HEK293 (cell line): ENCODE measurements around the gene ADO.

Source experiments
- CTCF ChIA-PET: fragments of 350-600 bp; formaldehyde crosslinking; extraction: SDS; loops from one replicate; lab custom pipeline; 2021; ENCODE audit warnings: antibody characterized with exemption; lab: Yijun Ruan, JAX
- POLR2A ChIA-PET: fragments of 300-600 bp; formaldehyde crosslinking; extraction: SDS; loops from one replicate; lab custom pipeline; 2020; ENCODE audit warnings: antibody characterized with exemption, inconsistent platforms; lab: Yijun Ruan, JAX
- H3K27ac ChIP-seq: fragments of 200-500 bp; sonication (Bioruptor generic); 2 replicates; pipeline ENCODE4 v1.5.1; 2014; ENCODE audit warnings: low read depth, low read length, control low read depth, inconsistent platforms; ENCODE audit errors: extremely low read depth
- H3K36me3 ChIP-seq, 2 experiments: fragments of 200-500 bp in 1 of 2; sonication (Bioruptor generic) in 1 of 2; 1 replicate in 1 of 2; 2 replicates in 1 of 2; pipeline ENCODE4 v1.5.1; 2014 to 2017; ENCODE audit warnings: inconsistent platforms in 2 of 2, low read length in 2 of 2; ENCODE audit not compliant: control insufficient read depth in 2 of 2, insufficient read depth in 1 of 2
- H3K4me1 ChIP-seq: fragments of 200-500 bp; sonication (Bioruptor generic); 2 replicates; pipeline ENCODE4 v1.5.1; 2014; ENCODE audit warnings: mild to moderate bottlenecking, low read length, inconsistent platforms; ENCODE audit not compliant: control insufficient read depth, insufficient read depth
- H3K4me3 ChIP-seq: 2 replicates; pipeline ENCODE4 v1.5.1; 2011; ENCODE audit warnings: low read depth, mild to moderate bottlenecking, control low read depth, low read length, moderate library complexity
- H3K9me3 ChIP-seq: fragments of 200-500 bp; sonication (Bioruptor generic); 2 replicates; pipeline ENCODE4 v1.5.1; 2014; ENCODE audit warnings: low read depth, low read length, inconsistent platforms; ENCODE audit not compliant: control insufficient read depth, insufficient read depth
- ELK4 ChIP-seq: IDR thresholded peaks from 2 replicates; pipeline ENCODE4 v1.6.1; 2011; ENCODE audit warnings: mild to moderate bottlenecking, low read depth, low read length, borderline replicate concordance
- HIC1 ChIP-seq: fragments of 450-650 bp; formaldehyde crosslinking; IDR thresholded peaks from 2 replicates; pipeline ENCODE4 v1.5.1; 2016; ENCODE audit warnings: missing biosample characterization, missing genetic modification characterization
- RBAK ChIP-seq: fragments of 450-650 bp; formaldehyde crosslinking; IDR thresholded peaks from 2 replicates; pipeline ENCODE4 v1.5.1; 2016; ENCODE audit warnings: missing biosample characterization, missing genetic modification characterization
- SCRT2 ChIP-seq: fragments of 450-650 bp; formaldehyde crosslinking; IDR thresholded peaks from 2 replicates; pipeline ENCODE4 v1.5.1; 2016; ENCODE audit warnings: missing biosample characterization, missing genetic modification characterization
- ZBTB17 ChIP-seq: fragments of 450-650 bp; formaldehyde crosslinking; IDR thresholded peaks from 2 replicates; pipeline ENCODE4 v1.5.1; 2016; ENCODE audit warnings: missing biosample characterization, missing genetic modification characterization
- ZBTB20 ChIP-seq: fragments of 450-650 bp; formaldehyde crosslinking; IDR thresholded peaks from 2 replicates; pipeline ENCODE4 v1.5.1; 2016; ENCODE audit warnings: missing biosample characterization, missing genetic modification characterization
- ZBTB21 ChIP-seq: fragments of 450-650 bp; formaldehyde crosslinking; IDR thresholded peaks from 2 replicates; pipeline ENCODE4 v1.5.1; 2017; ENCODE audit warnings: missing biosample characterization, missing genetic modification characterization
- ZNF133 ChIP-seq: fragments of 450-650 bp; formaldehyde crosslinking; IDR thresholded peaks from 2 replicates; pipeline ENCODE4 v1.5.1; 2016; ENCODE audit warnings: missing biosample characterization, missing genetic modification characterization
- ZNF140 ChIP-seq: fragments of 450-650 bp; formaldehyde crosslinking; IDR thresholded peaks from 2 replicates; pipeline ENCODE4 v1.5.1; 2016; ENCODE audit warnings: missing biosample characterization, missing genetic modification characterization
- ZNF16 ChIP-seq: fragments of 450-650 bp; formaldehyde crosslinking; IDR thresholded peaks from 2 replicates; pipeline ENCODE4 v1.5.1; 2016; ENCODE audit warnings: low read depth, missing biosample characterization, missing genetic modification characterization
- ZNF2 ChIP-seq: fragments of 450-650 bp; formaldehyde crosslinking; IDR thresholded peaks from 2 replicates; pipeline ENCODE4 v1.5.1; 2016; ENCODE audit warnings: missing biosample characterization, missing genetic modification characterization
- ZNF221 ChIP-seq: fragments of 450-650 bp; formaldehyde crosslinking; IDR thresholded peaks from 2 replicates; pipeline ENCODE4 v1.5.1; 2017; ENCODE audit warnings: missing biosample characterization, missing genetic modification characterization, borderline replicate concordance
- ZNF26 ChIP-seq: fragments of 450-650 bp; formaldehyde crosslinking; IDR thresholded peaks from 2 replicates; pipeline ENCODE4 v1.5.1; 2016; ENCODE audit warnings: missing biosample characterization, missing genetic modification characterization
- ZNF280D ChIP-seq: fragments of 450-650 bp; formaldehyde crosslinking; IDR thresholded peaks from 2 replicates; pipeline ENCODE4 v1.5.1; 2016; ENCODE audit warnings: missing biosample characterization, missing genetic modification characterization
- ZNF555 ChIP-seq: fragments of 450-650 bp; formaldehyde crosslinking; conservative IDR thresholded peaks from 2 replicates; pipeline ENCODE4 v1.5.1; 2017; ENCODE audit warnings: missing biosample characterization, mild to moderate bottlenecking, missing genetic modification characterization, inconsistent platforms
- ZNF558 ChIP-seq: fragments of 450-650 bp; formaldehyde crosslinking; IDR thresholded peaks from 2 replicates; pipeline ENCODE4 v1.5.1; 2016; ENCODE audit warnings: missing biosample characterization, missing genetic modification characterization
- ZNF621 ChIP-seq: fragments of 450-650 bp; formaldehyde crosslinking; IDR thresholded peaks from 2 replicates; pipeline ENCODE4 v1.5.1; 2017; ENCODE audit warnings: missing biosample characterization, missing genetic modification characterization
- ZNF654 ChIP-seq: fragments of 450-650 bp; formaldehyde crosslinking; IDR thresholded peaks from 2 replicates; pipeline ENCODE4 v1.5.1; 2016; ENCODE audit warnings: low read depth, missing biosample characterization, missing genetic modification characterization
- ZNF830 ChIP-seq: fragments of 450-650 bp; IDR thresholded peaks from 2 replicates; pipeline ENCODE4 v1.5.0; 2018; ENCODE audit warnings: missing biosample characterization, missing genetic modification characterization, low read depth, mild to moderate bottlenecking, moderate library complexity

The ADO gene

GRCh38 chr10:62788861-62789467 is 15.6 kb upstream of the ADO start:
- ChIA-PET CTCF (interaction anchor here (1.0 kb wide), 1 partner anchor 234 kb away, joined by 3 read pairs; no protein-coding TSS in a partner anchor), POLR2A (no interaction called here)

More at GRCh38 chr10:62788861-62789467, 15.6 kb upstream of the ADO start:
- no peaks in the 10 kb centered on the region for H3K36me3 ChIP-seq
- TF ChIP-seq ZNF555 (tag by site-specific recombination), result no peak
- no peak for TF ChIP-seq ZNF830 (tag by site-specific recombination)
- no peak for TF ChIP-seq ZNF654
- no peak for TF ChIP-seq RBAK (tag by site-specific recombination)
- TF ChIP-seq ZNF16, result no peak
- no peak for TF ChIP-seq ZBTB21
- no peak for TF ChIP-seq ZNF26
- TF ChIP-seq HIC1 (tag by site-specific recombination), result no peak
- no peak for TF ChIP-seq ZNF133
- no peak for TF ChIP-seq ZNF280D (tag by site-specific recombination)
- TF ChIP-seq ZBTB17 (tag by site-specific recombination), result no peak
- TF ChIP-seq ZNF621 (tag by site-specific recombination), result no peak
- TF ChIP-seq ELK4, result no peak
- no peak for TF ChIP-seq ZNF2
- no peak for TF ChIP-seq ZNF221
- TF ChIP-seq ZNF558, result no peak
- TF ChIP-seq SCRT2 (tag by site-specific recombination), result no peak
- no peak for TF ChIP-seq ZBTB20
- no peak for TF ChIP-seq ZNF140
- no peak overlapping the region for H3K4me3 ChIP-seq
- no peaks in the 10 kb centered on the region for H3K9me3 ChIP-seq
- H3K27ac ChIP-seq, result no peak overlapping the region
- H3K4me1 ChIP-seq, result no peaks in the 10 kb centered on the region
